ENCODE measurements around the gene PRIMA1. TPM values are rescaled to one million over a fixed set of nuclear protein-coding genes. Genes with fewer than 3 reads are reported as not detected.

PRIMA1 gene
- total RNA-seq: not detected in 2 replicates

GRCh38 chr14:93788293-93788542 is at the start of gene PRIMA1:
Gene PRIMA1 (minus strand): TSS chr14:93788485. CDS start chr14:93787718, 767 bp downstream.

Other genes with a start within 250 kb of the PRIMA1 start
- gene FAM181A, start 138.9 kb upstream of the PRIMA1 start, total RNA-seq: not detected in 2 replicates
- 0.13 TPM in 1 of 2 replicates, not detected in the other for gene ASB2, start 188.1 kb upstream of the PRIMA1 start, total RNA-seq
- not detected in 2 replicates for gene CCDC197, start 208.8 kb upstream of the PRIMA1 start, total RNA-seq
- 0.48 and 3.2 TPM in 2 replicates for gene OTUB2, start 237.9 kb upstream of the PRIMA1 start, total RNA-seq